HG02642 (cell line): ENCODE results near the gene SCARB1.

ENCODE experiments used
- ATAC-seq: cut with Tn5 transposase; IDR thresholded peaks from one replicate; pipeline ENCODE4 v1.9.1; 2021; ENCODE audit warnings: mild to moderate bottlenecking; ENCODE audit not compliant: unreplicated experiment, poor library complexity

SCARB1 gene

DNA sequence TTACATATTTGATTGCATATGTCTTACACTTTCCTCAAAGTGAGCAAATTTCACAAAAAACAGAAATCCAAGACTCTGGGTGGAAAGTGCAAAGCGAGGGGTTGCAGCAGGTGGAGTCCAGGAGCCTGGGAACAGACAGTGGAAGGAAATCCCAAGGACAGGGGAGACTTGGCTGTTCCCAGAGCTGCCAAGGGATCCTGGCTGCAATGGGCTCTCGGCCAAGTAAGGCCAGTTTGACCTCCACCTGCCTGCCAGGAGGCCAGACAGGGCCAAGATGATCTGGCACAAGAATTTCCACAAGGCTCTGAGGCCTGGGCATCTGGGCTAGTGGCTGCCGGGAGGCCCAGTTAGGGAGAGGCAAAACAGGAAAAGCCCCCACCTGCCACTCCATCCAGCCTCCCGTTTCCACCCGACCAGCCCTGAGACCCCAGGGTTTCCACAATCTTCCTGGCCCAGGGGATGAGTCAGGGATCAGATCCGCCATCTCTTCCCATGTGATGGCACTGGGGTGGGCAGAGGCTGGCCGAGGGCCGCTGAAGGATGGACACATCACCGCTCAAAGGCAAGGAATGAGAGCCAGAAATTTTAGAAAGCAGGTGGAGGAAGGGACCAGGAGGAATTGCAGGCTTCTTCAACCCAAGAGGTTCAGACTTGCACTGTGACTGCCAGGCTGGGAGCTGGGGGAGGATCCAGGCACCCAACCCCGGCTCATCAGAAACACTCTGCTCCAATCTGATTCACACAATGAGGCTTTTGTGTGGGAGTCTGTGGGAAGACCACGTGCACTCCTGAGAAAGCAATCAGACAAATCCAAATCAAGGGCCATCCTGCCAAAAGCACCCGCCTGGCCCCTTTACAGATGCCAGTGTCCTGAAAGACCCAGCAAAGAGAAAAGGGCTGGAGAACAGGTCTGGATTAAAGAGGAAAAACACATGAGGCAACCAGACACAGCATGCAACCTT is 16.3 kb downstream of the SCARB1 start:
- no peak for ATAC-seq

DNA sequence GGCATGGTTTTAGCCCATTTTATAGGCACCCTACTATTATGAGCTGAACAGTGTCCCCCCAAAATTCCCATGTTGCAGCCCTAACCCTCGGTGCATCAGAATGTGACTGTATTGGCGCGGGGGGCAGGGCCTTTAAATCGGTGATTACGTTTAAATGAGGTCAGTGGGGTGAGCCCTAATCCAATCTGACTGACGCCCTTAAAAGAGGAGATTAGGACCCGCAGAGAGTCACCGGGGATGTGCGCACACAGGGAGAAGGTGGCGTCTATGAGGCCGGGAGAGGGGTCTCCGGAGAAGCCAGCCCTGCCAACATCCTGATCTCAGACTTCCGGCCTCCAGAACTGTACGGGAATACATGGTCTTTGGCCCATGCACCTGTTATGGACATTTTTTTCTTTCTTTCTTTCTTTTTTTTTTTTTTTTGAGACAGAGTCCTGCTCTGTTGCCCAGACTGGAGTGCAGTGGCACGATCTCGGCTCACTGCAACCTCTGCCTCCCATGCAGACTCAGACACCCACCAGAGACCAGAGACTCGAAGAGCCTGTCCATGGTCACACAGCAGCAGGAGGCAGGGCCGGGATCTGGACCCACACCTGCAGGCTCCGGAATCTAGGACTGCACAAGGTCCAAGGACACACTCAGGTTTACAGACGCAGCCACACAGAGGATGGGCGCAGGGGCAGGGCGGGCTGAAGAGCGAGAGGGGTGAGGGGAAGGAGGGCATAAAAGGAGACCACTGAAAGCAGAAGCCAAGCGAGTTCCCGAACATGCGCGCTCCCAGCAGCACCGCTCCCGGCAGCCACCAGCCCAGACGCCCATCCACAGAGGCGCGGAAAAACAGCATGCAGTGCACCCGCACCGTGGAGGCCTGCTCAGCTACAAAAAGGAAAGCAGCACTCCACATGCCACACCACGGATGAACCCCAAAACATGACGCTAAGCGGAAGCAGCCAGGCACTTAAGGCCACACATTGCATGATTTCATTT is 19.0 kb downstream of the SCARB1 start:
- no peak for ATAC-seq

DNA sequence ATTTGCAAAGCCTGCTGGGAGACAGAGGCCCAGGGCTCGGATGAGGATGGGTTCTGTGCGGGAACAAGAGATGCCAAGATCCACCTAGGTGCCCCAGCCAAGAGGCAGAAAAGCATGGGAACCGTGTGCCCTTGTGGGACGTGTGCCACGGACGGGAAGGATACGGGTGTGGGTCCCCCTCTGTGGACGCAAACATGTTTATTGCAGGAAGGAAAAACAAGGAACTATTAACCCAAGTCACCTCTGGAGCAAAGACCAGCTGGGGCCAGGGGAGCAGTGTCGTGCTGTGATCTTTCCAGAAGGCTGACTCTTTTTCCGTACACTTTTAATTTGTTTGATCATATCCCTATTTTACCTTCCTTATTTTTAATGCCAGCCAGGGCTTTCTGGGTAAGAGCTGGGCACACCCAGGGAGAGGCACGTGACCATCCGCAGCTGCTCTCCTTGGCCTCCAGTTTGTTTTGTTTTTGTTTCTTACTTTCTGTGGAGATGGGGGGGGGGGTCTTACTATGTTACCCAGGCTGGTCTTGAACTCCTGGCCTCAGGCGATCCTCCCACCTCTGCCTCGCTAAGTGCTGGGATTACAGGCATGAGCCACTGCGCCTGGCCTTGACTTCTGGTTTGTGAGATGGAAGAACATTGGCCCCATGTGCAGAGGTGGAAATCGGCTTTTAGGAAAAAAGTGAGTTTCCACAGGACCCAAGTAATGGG is 20.7 kb downstream of the SCARB1 start:
- ATAC-seq, result no peak

DNA sequence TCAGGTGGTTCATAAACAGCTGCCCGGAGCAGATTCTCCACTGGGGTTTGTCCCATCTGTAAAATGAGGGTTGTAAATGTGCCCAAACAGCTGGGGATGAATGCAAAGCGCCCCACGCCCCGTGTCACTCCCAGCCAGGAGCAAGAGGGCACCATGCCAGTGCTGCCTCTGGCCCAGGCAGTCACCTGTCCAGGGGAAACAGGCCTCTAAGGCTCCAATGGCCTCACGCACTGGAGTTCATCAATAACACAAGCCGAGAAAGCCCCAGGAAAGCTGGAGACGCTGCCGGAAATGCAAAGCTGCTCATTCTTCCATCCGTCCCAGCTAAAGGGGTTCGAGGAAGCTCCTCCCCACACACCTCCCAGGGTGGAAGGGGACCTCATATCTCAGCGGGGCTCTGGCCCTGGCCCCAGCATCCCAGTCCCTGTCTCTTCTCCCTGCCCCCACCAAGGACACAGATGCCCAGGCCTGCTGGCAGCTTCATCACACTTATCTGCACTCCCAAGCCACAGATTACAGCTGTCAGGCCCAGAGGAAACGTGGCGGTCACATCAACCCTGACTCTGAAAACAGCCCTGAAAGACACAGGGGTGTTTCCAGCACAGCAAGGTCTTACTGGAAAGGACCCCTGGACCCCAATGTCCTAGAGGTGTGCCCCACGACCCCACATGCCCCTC is 21.5 kb downstream of the SCARB1 start:
- ATAC-seq, result no peak

DNA sequence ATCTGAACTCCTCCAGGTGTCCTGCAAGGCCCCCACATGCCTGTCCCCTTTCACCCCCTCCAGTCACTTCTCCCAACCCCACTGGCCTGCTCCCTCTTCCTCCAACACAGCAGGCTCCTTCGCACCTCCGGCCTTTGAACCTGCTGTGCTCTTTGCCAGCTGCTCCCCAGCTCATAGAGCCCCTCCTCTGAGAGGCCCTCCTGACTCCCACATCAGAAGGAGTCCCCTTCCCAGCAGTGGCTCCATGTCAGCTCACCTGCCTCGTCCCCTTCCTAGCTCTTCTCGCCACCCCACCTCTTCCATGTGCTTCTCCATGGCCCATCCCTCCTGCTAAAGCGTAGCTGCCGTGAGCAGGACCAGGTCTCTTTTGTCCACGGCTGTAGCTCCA is 22.1 kb downstream of the SCARB1 start:
- no peak for ATAC-seq

DNA sequence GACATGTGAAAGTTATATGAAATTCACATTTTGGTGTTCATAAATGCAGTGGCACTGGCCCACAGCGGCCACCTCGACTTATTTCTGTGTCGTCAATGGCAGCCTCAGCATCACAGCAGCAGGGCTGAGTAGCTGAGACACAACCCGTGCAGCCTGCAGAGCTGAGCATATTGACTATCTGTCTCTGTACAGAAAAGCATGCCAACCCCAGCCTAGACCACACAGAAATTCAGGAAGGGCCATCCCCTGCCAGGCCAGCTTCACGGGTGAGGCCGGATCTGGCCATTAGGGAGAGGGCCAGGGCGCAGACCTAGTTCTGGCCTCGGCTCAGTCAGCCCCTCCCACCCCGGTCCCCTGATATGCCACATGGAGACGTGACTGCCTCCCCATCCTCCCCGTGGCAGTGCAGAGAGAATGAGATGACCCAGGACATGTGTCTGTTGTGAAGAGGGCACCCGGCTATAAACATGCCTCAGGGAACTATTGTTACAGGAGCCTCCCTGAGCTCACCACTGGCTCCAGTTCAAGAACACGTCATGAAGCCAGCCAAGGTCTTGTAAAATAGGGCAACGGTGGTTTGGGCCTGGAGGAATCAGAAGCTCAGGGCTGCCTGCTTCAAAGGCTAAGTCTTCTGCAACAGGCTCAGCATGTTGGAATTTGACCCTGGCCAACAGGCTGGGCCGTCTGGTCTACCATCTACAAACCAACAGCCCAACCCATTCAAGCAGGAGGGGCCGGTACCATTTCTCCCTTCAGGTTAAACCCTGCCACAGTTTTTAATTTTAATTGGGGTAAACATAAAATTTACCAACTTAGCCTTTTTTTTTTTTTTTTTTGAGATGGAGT is 25.5 kb downstream of the SCARB1 start:
- ATAC-seq, result no peak

DNA sequence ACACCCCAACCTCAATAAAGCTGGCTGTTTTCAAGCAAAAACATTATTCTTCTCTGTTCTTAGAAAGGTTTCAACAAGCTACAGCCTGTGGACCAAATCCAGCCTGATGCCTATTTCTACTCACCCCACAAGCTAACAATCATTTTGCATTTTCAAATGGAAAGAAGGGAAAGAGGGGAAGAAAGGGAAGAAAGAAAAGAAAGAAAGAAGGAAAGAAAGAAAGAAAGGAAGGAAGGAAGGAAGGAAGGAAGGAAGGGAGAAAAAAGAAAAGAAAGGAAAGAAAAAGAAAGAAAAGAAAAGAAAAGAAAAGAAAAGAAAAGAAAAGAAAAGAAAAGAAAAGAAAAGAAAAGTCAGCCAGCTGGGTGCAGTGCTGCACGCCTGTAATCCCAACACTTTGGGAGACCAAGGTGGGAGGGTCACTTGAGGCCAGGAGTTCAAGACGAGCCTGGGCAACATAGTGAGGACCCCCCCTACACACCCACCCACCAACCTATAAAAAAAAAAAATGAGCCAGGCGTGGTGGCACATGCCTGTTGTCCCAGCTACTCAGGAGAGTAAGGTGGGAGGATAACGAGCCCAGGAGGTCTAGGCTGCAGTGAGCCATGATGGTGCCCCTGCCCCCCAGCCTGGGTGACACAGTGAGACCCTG is 26.3 kb downstream of the SCARB1 start:
- ATAC-seq, result no peak

DNA sequence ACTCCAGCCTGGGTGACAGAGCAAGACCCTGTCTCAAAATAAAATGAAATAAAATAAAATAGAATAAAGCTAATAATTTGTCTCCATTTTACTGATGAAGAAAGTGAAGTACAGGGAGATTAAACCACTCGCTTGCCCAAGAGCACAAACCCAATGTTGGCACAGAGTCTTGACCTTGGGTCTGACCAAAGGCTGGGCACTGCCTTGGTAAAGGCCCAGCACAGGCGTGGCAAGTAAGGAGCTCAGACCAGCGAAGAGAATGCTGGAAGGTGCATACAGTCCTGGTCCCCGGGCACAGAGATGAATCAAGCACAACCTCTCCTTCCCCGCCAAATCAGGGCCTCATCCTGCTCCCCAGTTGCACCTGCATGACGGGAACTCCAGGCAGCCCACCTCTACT is 26.9 kb downstream of the SCARB1 start:
- ATAC-seq, result no peak

DNA sequence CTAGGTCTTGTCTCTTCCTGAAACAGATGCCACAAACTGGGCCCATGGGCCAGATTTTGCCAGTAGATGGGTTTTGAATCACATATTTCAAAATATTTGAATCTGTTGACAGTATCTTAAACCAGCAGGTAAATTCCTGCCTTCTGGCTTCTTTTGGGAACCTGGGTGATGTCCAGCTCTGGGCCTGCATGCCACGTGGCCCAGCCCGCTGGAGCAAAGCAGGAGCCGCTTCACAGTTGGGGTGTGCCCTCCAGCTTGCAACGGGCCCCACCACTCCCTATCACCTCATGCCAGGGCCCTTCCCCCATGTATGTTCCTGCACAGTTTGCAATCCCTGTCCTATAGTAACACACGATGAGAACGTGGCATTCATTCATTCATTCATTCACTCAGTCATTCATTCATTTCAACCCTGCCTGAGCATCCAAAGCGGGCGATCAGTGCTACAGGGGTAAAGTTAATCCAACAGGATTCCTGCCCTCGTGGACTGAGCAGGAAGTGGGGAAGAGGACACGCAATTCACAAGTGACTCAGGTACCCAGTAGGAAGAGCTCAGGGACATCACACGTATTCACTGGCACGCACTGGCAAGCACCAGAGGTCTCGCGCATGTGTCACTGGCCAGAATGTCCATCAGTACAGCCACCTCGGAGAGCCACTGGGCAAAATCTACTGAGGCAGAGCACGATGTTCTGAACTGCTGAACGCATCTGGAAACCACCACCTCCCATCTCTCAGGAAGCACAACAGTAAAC is 27.8 kb downstream of the SCARB1 start:
- no peak for ATAC-seq

DNA sequence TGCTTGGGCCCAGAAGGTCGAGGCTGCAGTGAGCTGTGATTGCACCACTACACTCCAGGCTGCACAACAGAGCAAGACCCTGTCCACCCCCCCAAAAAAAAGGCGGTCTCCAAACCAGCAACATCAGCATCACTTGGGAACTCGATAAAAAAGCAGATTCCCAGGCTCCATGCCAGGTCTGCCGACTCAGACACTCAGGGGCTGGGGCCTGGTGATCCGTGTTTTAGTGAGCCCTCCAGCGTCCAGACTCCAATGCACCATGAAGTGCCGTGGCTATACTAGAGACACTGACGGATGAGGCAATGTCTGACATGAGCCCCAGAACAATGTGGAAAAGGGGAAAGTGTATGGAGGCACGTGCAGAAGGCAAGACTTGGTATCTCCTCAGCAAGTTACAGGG is 28.8 kb downstream of the SCARB1 start:
- no peak for ATAC-seq

DNA sequence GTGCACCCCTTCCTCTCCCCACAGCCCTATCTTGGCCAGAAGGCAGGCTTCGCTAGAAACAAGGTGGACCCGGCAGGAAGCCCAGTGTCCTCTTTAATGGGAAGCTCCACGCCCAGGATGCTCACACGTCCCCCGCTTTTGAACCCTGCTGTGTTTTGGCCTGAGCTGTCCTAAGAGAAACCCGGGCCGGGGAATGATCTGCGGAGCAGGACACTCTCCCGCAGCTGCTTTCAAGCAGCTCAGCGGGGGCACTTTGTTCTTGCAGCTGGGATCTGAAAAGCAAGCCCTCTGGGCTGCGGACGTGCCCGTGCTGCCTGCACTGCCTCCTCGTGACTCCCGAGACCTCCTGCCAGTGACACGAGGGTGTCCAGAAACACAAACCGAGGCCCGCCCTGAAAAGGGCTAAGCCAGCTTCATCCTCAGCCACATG is 30.0 kb downstream of the SCARB1 start:
- ATAC-seq, result no peak

DNA sequence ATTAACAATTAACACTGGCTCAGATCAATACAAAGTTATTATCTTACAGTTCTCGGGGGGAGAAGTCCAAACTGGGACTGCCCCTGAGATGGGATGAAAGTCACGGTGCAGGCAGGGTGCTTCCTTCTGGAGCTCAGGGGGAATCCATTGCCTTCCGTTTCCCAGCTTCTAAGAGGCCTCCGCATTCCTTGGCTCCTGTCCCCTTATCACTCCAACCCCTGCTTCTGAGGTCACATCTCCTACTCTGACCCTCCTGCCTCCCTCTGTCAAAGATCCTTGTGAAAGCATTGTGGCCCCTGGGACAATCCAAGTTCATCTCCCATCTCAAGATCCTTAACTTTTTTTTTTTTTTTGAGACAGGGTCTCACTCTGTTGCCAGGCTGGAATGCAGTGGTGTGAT is 30.8 kb downstream of the SCARB1 start:
- no peak for ATAC-seq

DNA sequence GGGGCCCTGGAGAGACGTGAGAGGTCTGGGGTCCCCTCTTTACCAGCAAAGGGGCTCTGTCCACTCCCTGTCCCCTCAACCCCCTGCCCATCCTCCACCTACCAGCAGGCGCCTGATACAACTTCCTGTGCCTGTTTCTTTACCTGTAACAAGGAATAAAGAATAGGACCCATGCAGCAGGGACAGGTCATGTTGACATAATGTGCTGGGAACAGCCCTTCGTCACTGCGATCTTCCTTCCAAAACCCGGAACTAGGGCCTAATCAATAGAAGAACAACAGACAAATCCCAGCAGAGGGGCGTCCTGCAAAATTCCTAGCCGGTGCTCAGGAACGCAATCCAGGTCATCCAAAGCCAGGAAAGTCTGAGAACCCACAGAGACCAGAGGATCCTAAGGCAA is 32.1 kb downstream of the SCARB1 start:
- ATAC-seq, result no peak

DNA sequence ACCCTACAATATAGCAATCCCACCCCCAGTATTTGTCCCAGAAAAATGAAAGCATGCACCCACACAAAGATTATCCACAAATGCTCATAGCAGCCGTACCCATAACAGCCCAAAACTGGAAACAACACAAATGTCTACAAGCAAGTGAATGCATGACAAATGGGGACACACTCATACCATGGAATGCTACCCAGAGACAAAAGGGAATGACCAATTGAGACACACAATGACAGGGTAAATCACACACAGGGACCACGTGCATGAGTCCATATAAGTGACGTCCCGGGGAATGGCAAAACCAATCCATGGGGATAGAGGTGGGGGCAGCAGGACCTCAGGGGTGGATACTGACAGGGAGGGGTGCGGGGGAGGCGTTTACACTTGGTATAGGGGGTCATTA is 33.4 kb downstream of the SCARB1 start:
- ATAC-seq, result no peak

DNA sequence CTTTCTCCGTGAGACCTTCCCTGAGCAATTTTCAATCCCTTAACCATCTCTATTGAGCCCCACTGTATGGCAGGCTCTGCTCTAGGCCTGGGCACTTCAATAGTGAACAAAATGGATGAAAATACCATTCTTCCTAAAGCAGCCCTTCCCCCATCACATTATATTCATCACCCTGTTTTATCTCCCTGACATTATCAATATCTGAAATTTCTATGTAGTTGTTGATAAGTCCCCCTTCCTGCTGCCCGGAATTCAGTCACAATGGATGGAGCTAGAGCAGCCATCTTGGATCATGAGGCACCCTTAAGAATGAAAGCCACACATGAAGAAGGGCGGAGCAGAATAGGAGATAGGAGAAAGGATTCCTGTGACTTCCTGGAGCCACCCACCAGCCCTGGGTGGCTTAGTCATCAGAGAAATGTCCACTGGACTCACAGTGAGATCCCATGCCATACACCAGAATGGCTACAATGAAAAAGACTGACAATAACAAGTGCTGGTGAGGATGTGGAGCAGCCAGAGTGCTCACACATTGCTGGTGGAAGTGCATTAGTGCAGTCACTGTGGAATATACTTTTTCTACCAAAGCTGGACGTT is 33.9 kb downstream of the SCARB1 start:
- ATAC-seq, result no peak

DNA sequence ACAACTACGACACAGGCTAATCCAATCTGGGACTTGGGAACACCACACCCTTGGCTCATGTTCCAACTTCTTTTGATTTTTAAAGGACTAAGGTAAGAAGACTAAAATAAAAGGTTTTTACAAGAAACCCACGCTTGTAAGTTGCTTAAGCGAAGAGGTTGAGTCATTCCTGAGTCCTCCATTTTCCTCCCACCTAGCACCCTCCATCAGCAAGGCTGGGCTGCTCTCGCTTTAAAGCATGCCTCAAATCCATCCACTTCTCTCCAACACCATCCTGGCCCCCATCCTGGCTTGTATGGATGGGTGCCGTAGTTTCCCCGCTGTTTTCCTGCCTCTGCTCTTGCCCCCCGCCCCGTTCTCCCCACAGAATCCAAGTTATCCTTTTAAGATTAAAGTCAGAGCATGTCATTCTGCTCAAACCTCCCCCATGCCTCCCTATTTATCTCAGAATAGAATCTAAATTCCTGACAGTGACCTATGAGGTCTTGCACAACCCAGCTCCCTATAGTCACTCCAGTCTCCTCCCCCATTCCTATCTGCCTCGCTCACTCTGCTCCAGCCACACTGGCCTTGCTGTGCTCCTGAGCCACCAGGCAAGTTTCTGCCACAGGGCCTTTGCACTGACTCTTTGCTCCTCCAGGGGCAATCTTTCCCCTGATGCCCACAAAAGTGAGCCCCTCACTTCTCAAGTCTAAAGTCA is 34.5 kb downstream of the SCARB1 start:
- no peak for ATAC-seq
